SK-N-SH (cell line): Measurements from ENCODE around the gene TSC2. TPM values are rescaled to one million over a fixed set of nuclear protein-coding genes. Genes with fewer than 3 reads are reported as not detected.

Experiments
- CTCF ChIA-PET: fragments of 300-600, 350-600 bp; formaldehyde crosslinking; extraction: SDS; loops from one replicate; lab custom pipeline; 2021; lab: Yijun Ruan, JAX
- POLR2A ChIA-PET: fragments of 350-600 bp; sonication (Branson Sonifier 250); formaldehyde crosslinking; extraction: SDS; loops from one replicate; lab custom pipeline; 2020; ENCODE audit warnings: antibody characterized with exemption, inconsistent platforms; lab: Yijun Ruan, JAX
- DNase-seq: peaks from one replicate; pipeline ENCODE4 v3.0.0; 2012
- H2AFZ ChIP-seq: fragments of 200-600 bp; sonication (generic); 2 replicates; pipeline ENCODE4 v1.8.1; 2016; ENCODE audit warnings: antibody characterized with exemption, mild to moderate bottlenecking, low read depth
- H3F3A ChIP-seq: fragments of 200-600 bp; sonication (generic); replicated peaks from 2 replicates; pipeline ENCODE3; 2016; ENCODE audit warnings: antibody characterized with exemption, mild to moderate bottlenecking; ENCODE audit not compliant: insufficient read depth
- H3K27ac ChIP-seq, 2 experiments: fragments of 200-500 bp in 1 of 2; fragments of 200-600 bp in 1 of 2; sonication (Bioruptor generic) in 1 of 2; sonication (generic), shearing (Covaris generic) in 1 of 2; 2 replicates each; pipeline versions ENCODE4 v1.5.1 to v1.6.1; 2014 to 2016; ENCODE audit warnings: low read depth in 2 of 2, inconsistent platforms in 1 of 2, low read length in 1 of 2, mild to moderate bottlenecking in 1 of 2, mixed read lengths in 1 of 2
- H3K27me3 ChIP-seq: fragments of 200-600 bp; sonication (generic), shearing (Covaris generic); 2 replicates; pipeline ENCODE4 v1.6.1; 2016; ENCODE audit warnings: mixed run types; ENCODE audit not compliant: insufficient read depth
- H3K36me3 ChIP-seq, 2 experiments: fragments of 200-500 bp in 1 of 2; fragments of 200-600 bp in 1 of 2; sonication (Bioruptor generic) in 1 of 2; sonication (generic) in 1 of 2; replicated peaks in 1 of 2; 2 replicates each; pipeline versions ENCODE3 to v1.5.1; 2014 to 2016; ENCODE audit warnings: low read length in 1 of 2, mild to moderate bottlenecking in 1 of 2; ENCODE audit not compliant: insufficient read depth in 2 of 2, control insufficient read depth in 1 of 2
- H3K4me1 ChIP-seq, 2 experiments: fragments of 200-500 bp in 1 of 2; fragments of 200-600 bp in 1 of 2; sonication (Bioruptor generic) in 1 of 2; sonication (generic), shearing (Covaris generic) in 1 of 2; 2 replicates each; pipeline versions ENCODE4 v1.5.1 to v1.6.1; 2014 to 2016; ENCODE audit warnings: low read depth in 1 of 2, low read length in 1 of 2, mixed run types in 1 of 2; ENCODE audit not compliant: insufficient read depth in 2 of 2, control insufficient read depth in 1 of 2
- H3K4me2 ChIP-seq: fragments of 200-600 bp; sonication (generic), shearing (Covaris generic); 2 replicates; pipeline ENCODE4 v1.6.1; 2017; ENCODE audit warnings: mixed run types
- H3K4me3 ChIP-seq, 2 experiments: fragments of 200-500 bp in 1 of 2; fragments of 200-600 bp in 1 of 2; sonication (Bioruptor generic) in 1 of 2; sonication (generic), shearing (Covaris generic) in 1 of 2; 2 replicates each; pipeline versions ENCODE4 v1.5.1 to v1.8.1; 2014 to 2016; ENCODE audit warnings: low read depth in 2 of 2, inconsistent platforms in 1 of 2, low read length in 1 of 2, mild to moderate bottlenecking in 1 of 2, mixed read lengths in 1 of 2, moderate library complexity in 1 of 2
- H3K79me2 ChIP-seq: fragments of 200-600 bp; sonication (generic); 2 replicates; pipeline ENCODE4 v1.8.1; 2017; ENCODE audit warnings: mild to moderate bottlenecking; ENCODE audit not compliant: insufficient read depth
- H3K9ac ChIP-seq: fragments of 200-600 bp; sonication (generic); 2 replicates; pipeline ENCODE4 v1.6.1; 2017; ENCODE audit warnings: mixed run types
- H3K9me2 ChIP-seq: fragments of 200-600 bp; sonication (generic); 2 replicates; pipeline ENCODE4 v1.6.1; 2017; ENCODE audit warnings: mixed run types
- H3K9me3 ChIP-seq: fragments of 200-600 bp; sonication (generic); 2 replicates; pipeline ENCODE4 v1.6.1; 2017; ENCODE audit warnings: mixed run types, mild to moderate bottlenecking, moderate library complexity
- H4K20me1 ChIP-seq: fragments of 200-600 bp; sonication (generic); 2 replicates; pipeline ENCODE4 v1.6.1; 2017; ENCODE audit warnings: mild to moderate bottlenecking, mixed run types; ENCODE audit not compliant: insufficient read depth
- ELF1 ChIP-seq: IDR thresholded peaks from 2 replicates; pipeline ENCODE4 v1.4.0; 2012
- EZH2phosphoT487 ChIP-seq: fragments of 200-600 bp; sonication (generic); IDR thresholded peaks from 2 replicates; pipeline ENCODE4 v1.6.1; 2017; ENCODE audit warnings: low read depth, mixed run types, mild to moderate bottlenecking, antibody characterized with exemption, moderate library complexity, borderline replicate concordance
- GATA2 ChIP-seq: sonication (generic); formaldehyde crosslinking; IDR thresholded peaks from 2 replicates; pipeline ENCODE4 v1.5.0; 2020; ENCODE audit warnings: mild to moderate bottlenecking, missing genetic modification reagents
- JUND ChIP-seq: IDR thresholded peaks from 2 replicates; pipeline ENCODE4 v1.4.0; 2012
- MEF2A ChIP-seq: IDR thresholded peaks from 2 replicates; pipeline ENCODE4 v1.4.0; 2012; ENCODE audit warnings: low read depth, borderline replicate concordance
- NFIC ChIP-seq: IDR thresholded peaks from 2 replicates; pipeline ENCODE4 v1.4.0; 2012; ENCODE audit warnings: borderline replicate concordance
- NRF1 ChIP-seq: IDR thresholded peaks from 2 replicates; pipeline ENCODE4 v1.6.1; 2012; ENCODE audit warnings: low read depth, mild to moderate bottlenecking, low read length
- PBX3 ChIP-seq: IDR thresholded peaks from 2 replicates; pipeline ENCODE4; 2012
- POLR2AphosphoS5 ChIP-seq: IDR thresholded peaks from 2 replicates; pipeline ENCODE4 v1.6.1; 2012; ENCODE audit warnings: low read depth, low read length
- RAD21 ChIP-seq: IDR thresholded peaks from 2 replicates; pipeline ENCODE4 v1.6.1; 2012; ENCODE audit warnings: mild to moderate bottlenecking, low read length
- RFX5 ChIP-seq: IDR thresholded peaks from 2 replicates; pipeline ENCODE4 v1.6.1; 2012; ENCODE audit warnings: mild to moderate bottlenecking, improper control_type of control experiment, low read length
- RXRA ChIP-seq: IDR thresholded peaks from 2 replicates; pipeline ENCODE4 v1.4.0; 2012; ENCODE audit warnings: low read depth, mild to moderate bottlenecking, borderline replicate concordance
- WGBS: methylation state at CpG from one replicate; pipeline ENCODE4 v1.1.6; 2017; ENCODE audit warnings: low lambda C conversion rate; 5-methylcytosine and 5-hydroxymethylcytosine counted together
- polyA plus RNA-seq, 3 experiments: library from polyadenylated mRNA; depleted of rRNA; stranded (reverse); fragments of >200 nt; gene quantifications; 2 replicates each; pipeline ENCODE4 v1.2.3, GENCODE V29; 2012
- TF ChIP-seq, protein P1 (sequence below): IDR thresholded peaks from 2 replicates; pipeline ENCODE4 v1.4.0; 2012; ENCODE audit warnings: low read depth, borderline replicate concordance
- TF ChIP-seq, protein P2 (sequence below): IDR thresholded peaks from 2 replicates; pipeline ENCODE4 v1.4.0; 2012; ENCODE audit warnings: low read depth
- TF ChIP-seq, protein P3 (sequence below): IDR thresholded peaks from 2 replicates; pipeline ENCODE4 v1.4.0; 2012; ENCODE audit warnings: low read depth, borderline replicate concordance

The TSC2 gene
- polyA plus RNA-seq, 1 of the 3 experiments (the other 2 are of a cell fraction), result 96.1 TPM

- Histone ChIP-seq H3K9ac (no peak overlapping the region), H3K4me3 (no peak overlapping the region), H3K36me3 (peaks cover 12 to 55% of the 10 kb centered on the region in 2 experiments), H3K9me2 (no peaks in the 10 kb centered on the region), H4K20me1 (no peaks in the 10 kb centered on the region), H3F3A (no peaks in the 10 kb centered on the region), H2AFZ (no peak overlapping the region), H3K27ac (no peak overlapping the region), H3K9me3 (no peaks in the 10 kb centered on the region)
- WGBS, result 97% methylated on average over 12 of the region's 16 CpGs
- no peak for TF ChIP-seq RXRA
- TF ChIP-seq, protein P1, sequence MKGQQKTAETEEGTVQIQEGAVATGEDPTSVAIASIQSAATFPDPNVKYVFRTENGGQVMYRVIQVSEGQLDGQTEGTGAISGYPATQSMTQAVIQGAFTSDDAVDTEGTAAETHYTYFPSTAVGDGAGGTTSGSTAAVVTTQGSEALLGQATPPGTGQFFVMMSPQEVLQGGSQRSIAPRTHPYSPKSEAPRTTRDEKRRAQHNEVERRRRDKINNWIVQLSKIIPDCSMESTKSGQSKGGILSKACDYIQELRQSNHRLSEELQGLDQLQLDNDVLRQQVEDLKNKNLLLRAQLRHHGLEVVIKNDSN, result no peak
- no peak for TF ChIP-seq NFIC
- TF ChIP-seq NRF1, result no peak
- no peak for TF ChIP-seq EZH2phosphoT487
- TF ChIP-seq POLR2AphosphoS5, result no peak
- TF ChIP-seq RFX5, result no peak
- TF ChIP-seq JUND, result no peak
- TF ChIP-seq, protein P2, sequence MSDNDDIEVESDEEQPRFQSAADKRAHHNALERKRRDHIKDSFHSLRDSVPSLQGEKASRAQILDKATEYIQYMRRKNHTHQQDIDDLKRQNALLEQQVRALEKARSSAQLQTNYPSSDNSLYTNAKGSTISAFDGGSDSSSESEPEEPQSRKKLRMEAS, result no peak
- TF ChIP-seq RAD21, result no peak
- TF ChIP-seq, all 33 proteins: peak for 0
- DNase-seq, result no peak
- Histone ChIP-seq H3K4me2 (no peak overlapping the region), H3K27me3 (no peaks in the 10 kb centered on the region), H3K4me1 (no peaks in the 10 kb centered on the region), H3K79me2 (no peaks in the 10 kb centered on the region)
- ChIA-PET CTCF (interaction anchor here (1.8 to 2.9 kb wide), 2 partner anchors 14 to 76 kb away, joined by 10 to 11 read pairs; no protein-coding TSS in a partner anchor), POLR2A (interaction anchor here (0.6 to 2.2 kb wide), 2 partner anchors 17 to 90 kb away, joined by 3 to 9 read pairs; partner anchors contain the start of genes NTHL1 and TSC2)
These were observed 16.7 kb downstream of the TSC2 start for GRCh38 chr16:2064368-2064945.

- Histone ChIP-seq H3K36me3 (peaks cover 12 to 54% of the 10 kb centered on the region in 2 experiments), H3K9ac (no peak overlapping the region), H3K79me2 (no peaks in the 10 kb centered on the region), H3K27ac (no peak overlapping the region), H2AFZ (no peak overlapping the region), H3K4me2 (no peak overlapping the region), H3K27me3 (no peaks in the 10 kb centered on the region), H3K9me2 (no peaks in the 10 kb centered on the region), H3F3A (no peaks in the 10 kb centered on the region), H3K9me3 (no peaks in the 10 kb centered on the region), H4K20me1 (no peaks in the 10 kb centered on the region), H3K4me1 (no peaks in the 10 kb centered on the region), H3K4me3 (no peak overlapping the region)
- 97% methylated on average over 11 of the region's 11 CpGs for WGBS
- TF ChIP-seq MEF2A, result no peak
- TF ChIP-seq GATA2 (CRISPR knock-in tag), result no peak
- TF ChIP-seq, protein P3, sequence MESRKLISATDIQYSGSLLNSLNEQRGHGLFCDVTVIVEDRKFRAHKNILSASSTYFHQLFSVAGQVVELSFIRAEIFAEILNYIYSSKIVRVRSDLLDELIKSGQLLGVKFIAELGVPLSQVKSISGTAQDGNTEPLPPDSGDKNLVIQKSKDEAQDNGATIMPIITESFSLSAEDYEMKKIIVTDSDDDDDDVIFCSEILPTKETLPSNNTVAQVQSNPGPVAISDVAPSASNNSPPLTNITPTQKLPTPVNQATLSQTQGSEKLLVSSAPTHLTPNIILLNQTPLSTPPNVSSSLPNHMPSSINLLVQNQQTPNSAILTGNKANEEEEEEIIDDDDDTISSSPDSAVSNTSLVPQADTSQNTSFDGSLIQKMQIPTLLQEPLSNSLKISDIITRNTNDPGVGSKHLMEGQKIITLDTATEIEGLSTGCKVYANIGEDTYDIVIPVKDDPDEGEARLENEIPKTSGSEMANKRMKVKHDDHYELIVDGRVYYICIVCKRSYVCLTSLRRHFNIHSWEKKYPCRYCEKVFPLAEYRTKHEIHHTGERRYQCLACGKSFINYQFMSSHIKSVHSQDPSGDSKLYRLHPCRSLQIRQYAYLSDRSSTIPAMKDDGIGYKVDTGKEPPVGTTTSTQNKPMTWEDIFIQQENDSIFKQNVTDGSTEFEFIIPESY, result no peak
- TF ChIP-seq NRF1, result no peak
- TF ChIP-seq RFX5, result no peak
- TF ChIP-seq, protein P2, result no peak
- TF ChIP-seq RXRA, result no peak
- TF ChIP-seq PBX3, result no peak
- no peak for TF ChIP-seq ELF1
- no peak for TF ChIP-seq NFIC
- ChIA-PET POLR2A (interaction anchor here (1.0 kb wide), 1 partner anchor 13 kb away, joined by 4 read pairs; no protein-coding TSS in a partner anchor), CTCF (interaction anchor here (1.2 to 2.9 kb wide), 4 partner anchors 10 to 82 kb away, joined by 3 to 11 read pairs (median 7); partner anchors contain the start of gene RAB26)
- DNase-seq, result no peak
These were observed 18.4 kb downstream of the TSC2 start for GRCh38 chr16:2066139-2066538.
